ENCODE measurements around the gene TRIM72.

DNA sequence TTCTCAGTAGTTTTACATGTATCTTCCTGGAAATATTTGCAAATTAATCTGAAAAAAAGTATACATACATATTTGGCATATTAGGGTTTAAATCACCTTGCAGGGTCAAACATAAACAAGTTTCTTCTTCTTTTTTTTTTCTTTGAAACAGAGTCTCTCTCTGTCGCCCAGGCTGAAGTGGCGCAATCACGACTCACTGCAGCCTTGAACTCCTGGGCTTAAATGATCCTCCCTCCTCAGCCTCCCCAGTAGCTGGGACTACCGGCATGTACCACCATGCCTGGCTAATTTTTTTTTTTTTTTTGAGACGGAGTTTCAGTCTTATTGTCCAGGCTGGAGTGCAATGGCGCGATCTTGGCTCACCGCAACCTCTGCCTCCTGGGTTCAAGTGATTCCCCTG lies 46.6 kb upstream of the TRIM72 start:
- TF ChIP-seq, protein P1, sequence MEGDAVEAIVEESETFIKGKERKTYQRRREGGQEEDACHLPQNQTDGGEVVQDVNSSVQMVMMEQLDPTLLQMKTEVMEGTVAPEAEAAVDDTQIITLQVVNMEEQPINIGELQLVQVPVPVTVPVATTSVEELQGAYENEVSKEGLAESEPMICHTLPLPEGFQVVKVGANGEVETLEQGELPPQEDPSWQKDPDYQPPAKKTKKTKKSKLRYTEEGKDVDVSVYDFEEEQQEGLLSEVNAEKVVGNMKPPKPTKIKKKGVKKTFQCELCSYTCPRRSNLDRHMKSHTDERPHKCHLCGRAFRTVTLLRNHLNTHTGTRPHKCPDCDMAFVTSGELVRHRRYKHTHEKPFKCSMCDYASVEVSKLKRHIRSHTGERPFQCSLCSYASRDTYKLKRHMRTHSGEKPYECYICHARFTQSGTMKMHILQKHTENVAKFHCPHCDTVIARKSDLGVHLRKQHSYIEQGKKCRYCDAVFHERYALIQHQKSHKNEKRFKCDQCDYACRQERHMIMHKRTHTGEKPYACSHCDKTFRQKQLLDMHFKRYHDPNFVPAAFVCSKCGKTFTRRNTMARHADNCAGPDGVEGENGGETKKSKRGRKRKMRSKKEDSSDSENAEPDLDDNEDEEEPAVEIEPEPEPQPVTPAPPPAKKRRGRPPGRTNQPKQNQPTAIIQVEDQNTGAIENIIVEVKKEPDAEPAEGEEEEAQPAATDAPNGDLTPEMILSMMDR (IDR thresholded peaks at IDR 0.05) = no peak
- TF ChIP-seq POLR2A (IDR thresholded peaks at IDR 0.05) = no peak
- TF ChIP-seq EP300 (IDR thresholded peaks at IDR 0.05) = no peak
